Stimulated activated CD4-positive, alpha-beta T cell treated with anti-CD3 and anti-CD28 coated beads, TNF-alpha, amount 100 ng/mL, for 1 hour (primary cell): Measurements from ENCODE around the gene DAB2IP.
"Not testable (repeated sequence)": the region's sequence is repeated elsewhere in the genome, so short reads cannot be mapped to it uniquely, and the experiment has no call there.

Experiments
- DNase-seq, 3 donors: peaks; one replicate each; pipeline ENCODE4 v3.0.0-alpha.2; 2020; ENCODE audit warnings: low read depth in 3 of 3, low spot score in 1 of 3

DAB2IP gene

GRCh38 chr9:121651295-121652020 is at the start of gene DAB2IP:
TSS of gene DAB2IP (plus strand) at chr9:121651634. CDS start at chr9:121651776, 142 bp downstream.
- DNase-seq = no peak

GRCh38 chr9:121603028-121603427 is 48.4 kb upstream of the DAB2IP start:
- DNase-seq = no peak

- no peak for DNase-seq
Observed at GRCh38 chr9:121604242-121604641, 47.2 kb upstream of the DAB2IP start.

GRCh38 chr9:121604654-121605053 is 46.8 kb upstream of the DAB2IP start:
- no peak for DNase-seq

- no peak for DNase-seq
Observed at GRCh38 chr9:121607434-121608167, 43.8 kb upstream of the DAB2IP start.

GRCh38 chr9:121608168-121608853 is 43.1 kb upstream of the DAB2IP start:
- DNase-seq = no peak

- DNase-seq = no peak
Observed at GRCh38 chr9:121609822-121610637, 41.4 kb upstream of the DAB2IP start.

GRCh38 chr9:121610638-121610953 is 40.8 kb upstream of the DAB2IP start:
- DNase-seq = no peak

GRCh38 chr9:121612511-121612998 is 38.9 kb upstream of the DAB2IP start:
- no peak for DNase-seq

GRCh38 chr9:121613009-121613752 is 38.3 kb upstream of the DAB2IP start:
- no peak for DNase-seq

- no peak for DNase-seq
Observed at GRCh38 chr9:121616123-121616755, 35.2 kb upstream of the DAB2IP start.

- DNase-seq = no peak
Observed at GRCh38 chr9:121618504-121618903, 32.9 kb upstream of the DAB2IP start.

- not testable (repeated sequence) for DNase-seq
Observed at GRCh38 chr9:121618910-121619309, 32.5 kb upstream of the DAB2IP start.

- no peak for DNase-seq
Observed at GRCh38 chr9:121619545-121620324, 31.7 kb upstream of the DAB2IP start.

- no peak for DNase-seq
Observed at GRCh38 chr9:121620325-121620673, 31.1 kb upstream of the DAB2IP start.

- no peak for DNase-seq
Observed at GRCh38 chr9:121620777-121621449, 30.5 kb upstream of the DAB2IP start.

GRCh38 chr9:121622387-121623203 is 28.8 kb upstream of the DAB2IP start:
- DNase-seq = no peak

- DNase-seq = not testable (repeated sequence)
Observed at GRCh38 chr9:121623430-121623829, 28.0 kb upstream of the DAB2IP start.
